ENCODE measurements around the gene TES.
A peak's percentile ranks its signal among the peaks of the same experiment; 100 is the strongest.
"Not testable (repeated sequence)": the region's sequence is repeated elsewhere in the genome, so short reads cannot be mapped to it uniquely, and the experiment has no call there.

The TES gene

GRCh38 chr7:116210345-116211005 lies at the start of gene TES:
TES (plus strand) TSS chr7:116210539; CDS start chr7:116210708, 169 bp downstream.
- DNase-seq, result peak in 2 of 14 donors; percentile 2 to 7

- DNase-seq, result no peak
These were observed 48.6 kb upstream of the TES start for GRCh38 chr7:116161728-116162127.

- no peak for DNase-seq
These were observed 48.1 kb upstream of the TES start for GRCh38 chr7:116162254-116162653.

GRCh38 chr7:116162992-116163391 lies 47.3 kb upstream of the TES start:
- no peak for DNase-seq

- no peak for DNase-seq
These were observed 45.6 kb upstream of the TES start for GRCh38 chr7:116164552-116165306.

GRCh38 chr7:116165717-116166116 lies 44.6 kb upstream of the TES start:
- DNase-seq, result no peak

GRCh38 chr7:116166156-116166555 lies 44.2 kb upstream of the TES start:
- no peak for DNase-seq

GRCh38 chr7:116167177-116167576 lies 43.2 kb upstream of the TES start:
- DNase-seq, result no peak

GRCh38 chr7:116169060-116169459 lies 41.3 kb upstream of the TES start:
- DNase-seq, result no peak

GRCh38 chr7:116170180-116170579 lies 40.2 kb upstream of the TES start:
- no peak for DNase-seq

- DNase-seq, result no peak
These were observed 39.2 kb upstream of the TES start for GRCh38 chr7:116171094-116171493.

- no peak for DNase-seq
These were observed 38.0 kb upstream of the TES start for GRCh38 chr7:116172353-116172752.

GRCh38 chr7:116173051-116174028 lies 37.0 kb upstream of the TES start:
- peak in 2 of 14 donors; percentile 0 to 8 for DNase-seq

GRCh38 chr7:116175095-116175494 lies 35.2 kb upstream of the TES start:
- not testable (repeated sequence) for DNase-seq

- DNase-seq, result no peak
These were observed 34.1 kb upstream of the TES start for GRCh38 chr7:116176226-116176625.

GRCh38 chr7:116177009-116177408 lies 33.3 kb upstream of the TES start:
- no peak for DNase-seq

GRCh38 chr7:116180302-116180701 lies 30.0 kb upstream of the TES start:
- no peak for DNase-seq

GRCh38 chr7:116182023-116182422 lies 28.3 kb upstream of the TES start:
- no peak for DNase-seq

GRCh38 chr7:116185450-116185849 lies 24.9 kb upstream of the TES start:
- DNase-seq, result no peak

- no peak for DNase-seq
These were observed 24.4 kb upstream of the TES start for GRCh38 chr7:116185956-116186355.

- DNase-seq, result no peak
These were observed 22.9 kb upstream of the TES start for GRCh38 chr7:116187400-116187799.

GRCh38 chr7:116193329-116194087 lies 16.8 kb upstream of the TES start:
- no peak for DNase-seq
